LNCAP (cell line): ENCODE results near the gene C11orf98.

Source experiments
- TF ChIP-seq, protein P1 (sequence below): fragments of 450-650 bp; IDR thresholded peaks from 2 replicates; pipeline ENCODE4 v1.5.1; 2017; ENCODE audit warnings: mild to moderate bottlenecking

C11orf98 gene

DNA sequence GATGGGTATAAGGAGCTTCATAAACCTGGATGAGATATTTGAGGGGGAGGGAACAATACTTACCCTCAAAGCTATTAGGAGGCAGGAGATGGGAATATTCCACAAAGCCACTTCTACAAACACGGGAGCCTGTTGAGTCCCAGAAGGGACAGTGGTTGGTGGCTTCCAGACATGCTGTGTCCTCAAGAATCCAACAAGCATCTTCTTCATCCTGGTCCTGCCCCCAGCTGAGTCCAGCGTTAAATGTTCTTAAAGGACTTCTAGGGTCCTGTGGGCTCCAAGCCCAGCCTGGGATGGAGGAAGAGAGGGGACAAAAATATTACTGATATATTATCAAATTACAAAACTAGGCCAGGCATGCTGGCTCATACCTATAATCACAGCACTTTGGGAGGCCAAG, 2.5 kb upstream of the C11orf98 start:
- TF ChIP-seq, protein P1, sequence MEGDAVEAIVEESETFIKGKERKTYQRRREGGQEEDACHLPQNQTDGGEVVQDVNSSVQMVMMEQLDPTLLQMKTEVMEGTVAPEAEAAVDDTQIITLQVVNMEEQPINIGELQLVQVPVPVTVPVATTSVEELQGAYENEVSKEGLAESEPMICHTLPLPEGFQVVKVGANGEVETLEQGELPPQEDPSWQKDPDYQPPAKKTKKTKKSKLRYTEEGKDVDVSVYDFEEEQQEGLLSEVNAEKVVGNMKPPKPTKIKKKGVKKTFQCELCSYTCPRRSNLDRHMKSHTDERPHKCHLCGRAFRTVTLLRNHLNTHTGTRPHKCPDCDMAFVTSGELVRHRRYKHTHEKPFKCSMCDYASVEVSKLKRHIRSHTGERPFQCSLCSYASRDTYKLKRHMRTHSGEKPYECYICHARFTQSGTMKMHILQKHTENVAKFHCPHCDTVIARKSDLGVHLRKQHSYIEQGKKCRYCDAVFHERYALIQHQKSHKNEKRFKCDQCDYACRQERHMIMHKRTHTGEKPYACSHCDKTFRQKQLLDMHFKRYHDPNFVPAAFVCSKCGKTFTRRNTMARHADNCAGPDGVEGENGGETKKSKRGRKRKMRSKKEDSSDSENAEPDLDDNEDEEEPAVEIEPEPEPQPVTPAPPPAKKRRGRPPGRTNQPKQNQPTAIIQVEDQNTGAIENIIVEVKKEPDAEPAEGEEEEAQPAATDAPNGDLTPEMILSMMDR, result no peak

DNA sequence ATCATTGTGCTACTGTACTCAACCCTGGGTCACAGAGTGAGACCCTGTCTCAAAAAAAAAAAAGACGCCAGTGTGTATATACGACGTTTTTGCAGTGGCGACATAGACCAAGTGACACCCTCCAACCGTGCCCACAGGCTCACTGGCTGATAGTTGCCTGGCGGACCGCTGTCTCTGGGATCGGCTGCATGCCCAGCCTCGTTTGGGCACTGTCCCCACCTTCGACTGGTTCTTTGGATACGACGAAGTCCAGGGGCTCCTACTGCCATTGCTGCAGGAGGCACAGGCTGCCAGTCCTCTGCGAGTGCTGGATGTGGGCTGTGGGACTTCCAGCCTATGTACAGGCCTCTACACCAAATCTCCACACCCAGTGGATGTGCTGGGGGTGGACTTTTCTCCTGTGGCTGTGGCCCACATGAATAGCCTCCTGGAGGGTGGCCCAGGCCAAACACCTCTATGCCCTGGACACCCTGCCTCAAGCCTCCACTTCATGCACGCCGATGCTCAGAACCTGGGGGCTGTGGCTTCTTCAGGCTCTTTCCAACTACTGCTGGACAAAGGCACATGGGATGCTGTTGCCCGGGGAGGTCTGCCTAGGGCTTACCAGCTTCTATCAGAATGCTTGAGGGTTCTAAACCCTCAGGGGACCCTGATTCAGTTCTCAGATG, 1.4 kb upstream of the C11orf98 start:
- TF ChIP-seq, protein P1, result no peak

DNA sequence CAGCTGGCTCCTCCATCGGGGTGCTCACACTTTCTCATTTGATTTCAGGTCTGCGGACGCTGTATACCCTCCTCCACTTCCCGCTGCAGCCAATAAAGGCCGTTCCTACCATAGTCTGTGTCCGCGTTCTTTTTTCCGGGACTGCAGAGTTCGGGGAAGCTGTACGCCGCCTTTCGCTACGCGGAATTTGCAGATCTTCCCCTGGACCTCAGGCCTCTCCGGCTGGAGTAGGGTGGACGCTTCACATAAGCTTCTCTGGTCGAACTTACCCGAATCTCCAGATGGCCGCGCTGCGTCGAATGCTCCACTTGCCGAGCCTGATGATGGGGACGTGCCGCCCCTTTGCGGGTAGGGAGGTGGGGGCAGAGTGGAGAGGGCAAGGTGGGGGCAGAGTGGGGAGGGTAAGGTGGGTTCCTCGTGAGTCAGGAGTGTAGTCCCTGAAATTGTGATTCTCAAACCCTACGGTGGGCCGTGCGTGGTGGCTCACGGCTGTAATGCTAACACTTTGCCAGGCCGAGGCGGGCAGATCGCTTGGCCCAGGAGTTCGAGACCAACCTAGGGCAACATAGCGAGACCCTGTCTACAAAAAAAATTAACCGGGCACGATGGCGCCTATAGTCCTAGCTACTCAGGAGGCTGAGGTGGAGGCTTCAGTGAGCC, 719 bp upstream of the C11orf98 start:
- TF ChIP-seq, protein P1, result no peak

DNA sequence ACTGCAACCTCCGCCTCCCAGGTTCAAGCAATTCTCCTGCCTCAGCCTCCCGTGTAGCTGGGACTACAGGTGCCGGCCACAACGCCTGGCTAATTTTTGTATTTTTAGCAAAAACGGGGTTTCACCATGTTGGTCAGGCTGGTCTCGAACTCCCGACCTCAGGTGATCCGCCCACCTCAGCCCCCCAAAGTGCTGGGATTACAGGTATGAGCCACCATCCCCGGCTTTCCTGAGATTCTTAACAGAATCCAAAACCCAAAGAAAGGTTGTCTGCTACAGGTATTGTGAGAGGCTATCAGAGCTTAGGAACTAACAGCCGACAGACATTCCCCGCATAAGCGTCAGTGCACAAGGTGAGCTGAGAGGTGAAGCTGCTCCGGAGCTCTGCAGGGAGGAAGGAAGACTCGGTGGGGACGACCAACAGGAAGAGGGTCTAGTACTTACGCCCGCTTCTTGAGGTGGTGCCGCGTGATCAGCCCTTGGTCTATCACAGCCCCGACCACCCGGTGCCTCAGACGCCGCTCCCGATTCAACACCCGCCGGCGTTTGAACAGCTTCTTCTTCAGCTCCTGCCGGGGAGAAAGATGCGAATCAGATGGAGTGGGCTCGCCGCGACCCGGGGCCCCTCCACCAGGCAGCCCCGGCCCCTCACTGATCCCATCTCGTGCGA, 470 bp downstream of the C11orf98 start:
- TF ChIP-seq, protein P1, result no peak

DNA sequence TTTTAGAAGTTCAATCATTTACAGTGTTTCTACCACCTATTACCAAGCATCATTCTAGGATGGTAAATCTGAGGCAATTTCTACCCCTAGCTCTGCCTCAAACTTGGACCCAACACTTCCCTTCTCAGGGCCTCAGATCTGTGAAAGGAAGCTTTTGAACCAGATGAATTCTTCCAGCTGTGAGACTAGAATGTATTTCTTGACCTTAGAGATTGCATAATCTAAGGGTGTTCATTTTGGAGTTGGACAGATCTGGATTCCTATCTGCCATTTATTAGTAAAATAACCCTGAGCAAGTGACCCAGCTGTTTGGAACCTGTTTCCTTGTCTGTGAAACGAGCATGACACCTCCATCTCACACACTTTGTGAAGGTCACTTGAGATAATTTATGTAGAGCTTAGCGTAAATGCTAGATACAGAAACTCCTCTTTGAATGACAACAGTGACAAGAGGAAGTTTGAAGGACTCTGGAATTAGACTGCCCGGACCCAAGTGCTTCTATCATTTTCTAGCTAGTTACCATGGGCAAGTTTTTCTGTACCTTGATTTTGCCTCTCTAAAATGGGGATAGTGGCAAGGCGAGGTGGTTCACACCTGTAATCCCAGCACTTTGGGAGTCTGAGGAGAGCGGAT, 8.1 kb downstream of the C11orf98 start:
- TF ChIP-seq, protein P1, result no peak

DNA sequence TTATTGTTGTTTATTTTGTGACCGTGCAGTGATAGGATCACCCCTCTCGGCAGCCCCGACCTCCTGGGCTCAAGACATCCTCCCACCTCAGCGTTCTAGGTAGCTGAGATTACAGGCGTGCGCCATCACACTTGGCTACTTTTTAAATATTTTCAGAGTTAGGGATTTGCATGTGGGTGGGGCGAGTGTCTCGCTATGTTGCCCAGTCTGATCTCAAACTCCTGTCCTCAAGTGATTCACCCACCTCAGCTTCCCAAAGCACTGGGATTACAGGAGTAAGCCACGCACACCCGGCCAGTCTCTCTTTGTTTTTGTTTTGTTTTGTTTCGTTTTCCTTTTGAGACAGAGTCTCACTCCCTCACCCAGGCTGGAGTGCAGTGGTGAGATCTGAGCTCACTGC, 10.7 kb downstream of the C11orf98 start:
- TF ChIP-seq, protein P1, result no peak

DNA sequence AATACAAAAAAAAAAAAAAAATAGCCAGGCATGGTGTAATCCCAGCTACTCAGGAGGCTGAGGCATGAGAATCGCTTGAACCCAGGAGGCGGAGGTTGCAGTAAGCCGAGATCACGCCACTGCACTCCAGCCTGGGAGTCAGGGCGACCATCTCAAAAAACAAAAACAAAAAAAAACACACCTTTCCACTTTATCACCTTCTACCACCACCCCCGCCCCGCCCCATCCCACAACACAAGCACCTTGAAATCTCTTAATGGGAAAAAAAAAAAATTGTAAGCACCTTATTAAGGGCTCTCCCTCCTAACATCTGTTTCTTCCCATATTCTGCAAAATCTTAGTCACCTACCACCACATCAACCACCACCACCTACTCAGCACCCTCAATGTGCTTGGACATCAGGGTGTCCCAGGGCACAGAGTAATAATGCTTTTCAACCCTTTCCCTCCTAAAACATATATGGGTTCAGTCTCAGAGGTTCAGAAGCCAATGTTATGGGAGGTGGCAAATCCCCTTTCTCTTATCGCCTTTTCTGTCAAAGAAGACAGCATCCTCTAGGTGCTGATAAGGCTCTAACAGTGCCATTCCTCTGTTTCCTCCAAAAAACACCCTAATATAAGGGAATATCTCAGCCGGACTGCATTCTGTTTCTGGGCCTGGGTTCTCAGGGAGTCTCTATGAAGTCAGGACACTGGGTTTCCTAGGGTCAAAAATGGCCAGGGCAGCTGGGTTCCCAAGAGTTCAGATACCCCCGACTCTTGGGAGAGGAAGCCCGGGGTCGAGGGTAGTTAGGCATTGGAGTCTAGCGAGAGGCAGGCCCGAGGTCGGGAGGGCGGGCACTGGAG, 12.6 kb downstream of the C11orf98 start:
- TF ChIP-seq, protein P1, result no peak
